NAMALWA (cell line): Measurements from ENCODE around the gene FAM53A.

Source experiments
- DNase-seq: peaks from one replicate; pipeline ENCODE4 v3.0.0-alpha.2; 2015; ENCODE audit warnings: low spot score

The FAM53A gene

GRCh38 chr4:1623821-1624518 is 60.1 kb downstream of the FAM53A start:
- no peak for DNase-seq

GRCh38 chr4:1623400-1623799 is 60.7 kb downstream of the FAM53A start:
- DNase-seq: no peak

- no peak for DNase-seq
Observed at GRCh38 chr4:1622956-1623355, 61.2 kb downstream of the FAM53A start.

GRCh38 chr4:1622238-1622637 is 61.9 kb downstream of the FAM53A start:
- no peak for DNase-seq

GRCh38 chr4:1621526-1621925 is 62.6 kb downstream of the FAM53A start:
- DNase-seq: no peak

- DNase-seq: no peak
Observed at GRCh38 chr4:1619151-1619672, 64.9 kb downstream of the FAM53A start.

GRCh38 chr4:1618438-1618837 is 65.7 kb downstream of the FAM53A start:
- DNase-seq: no peak

- DNase-seq: no peak
Observed at GRCh38 chr4:1616557-1616930, 67.6 kb downstream of the FAM53A start.

- DNase-seq: no peak
Observed at GRCh38 chr4:1615786-1616556, 68.1 kb downstream of the FAM53A start.

GRCh38 chr4:1614854-1615595 is 69.1 kb downstream of the FAM53A start:
- no peak for DNase-seq

- no peak for DNase-seq
Observed at GRCh38 chr4:1614502-1614853, 69.6 kb downstream of the FAM53A start.

- DNase-seq: no peak
Observed at GRCh38 chr4:1614049-1614448, 70.1 kb downstream of the FAM53A start.

- no peak for DNase-seq
Observed at GRCh38 chr4:1613099-1613495, 71.0 kb downstream of the FAM53A start.

- DNase-seq: no peak
Observed at GRCh38 chr4:1612278-1613098, 71.6 kb downstream of the FAM53A start.

- DNase-seq: no peak
Observed at GRCh38 chr4:1611501-1611870, 72.6 kb downstream of the FAM53A start.

- no peak for DNase-seq
Observed at GRCh38 chr4:1610791-1611500, 73.2 kb downstream of the FAM53A start.

GRCh38 chr4:1609901-1610790 is 74.0 kb downstream of the FAM53A start:
- no peak for DNase-seq

- DNase-seq: no peak
Observed at GRCh38 chr4:1608821-1609500, 75.2 kb downstream of the FAM53A start.

- DNase-seq: no peak
Observed at GRCh38 chr4:1608196-1608820, 75.8 kb downstream of the FAM53A start.
